ENCODE data around the gene ST6GALNAC6.

DNA sequence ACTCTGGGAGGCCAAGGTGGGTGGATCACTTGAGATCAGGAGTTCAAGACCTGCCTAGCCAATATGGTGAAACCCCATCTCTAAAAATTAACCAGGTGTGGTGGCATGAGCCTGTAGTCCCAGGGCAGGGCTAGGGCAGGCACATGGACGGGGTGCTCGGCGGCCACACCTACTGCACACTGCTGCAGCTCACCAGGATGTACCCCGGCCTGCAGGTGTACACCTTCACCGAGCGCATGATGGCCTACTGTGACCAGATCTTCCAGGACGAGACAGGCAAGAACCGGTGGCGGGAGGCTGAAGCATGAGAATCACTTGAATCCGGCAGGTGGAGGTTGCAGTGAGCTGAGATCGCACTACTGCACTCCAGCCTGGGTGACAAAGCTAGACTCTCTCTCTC lies 14.3 kb upstream of the ST6GALNAC6 start:
- TF ChIP-seq CTCF (IDR thresholded peaks at IDR 0.05; ENCODE audit: low read depth, low read length, missing input control) = no peak
- TF ChIP-seq, protein P1, sequence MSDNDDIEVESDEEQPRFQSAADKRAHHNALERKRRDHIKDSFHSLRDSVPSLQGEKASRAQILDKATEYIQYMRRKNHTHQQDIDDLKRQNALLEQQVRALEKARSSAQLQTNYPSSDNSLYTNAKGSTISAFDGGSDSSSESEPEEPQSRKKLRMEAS (IDR thresholded peaks at IDR 0.05) = no peak
